NCI-H146 treated with DMSO at 0.1 percent for 48 hours (cell line): Measurements from ENCODE around the gene CAGE1.
A peak's percentile ranks its signal among the peaks of the same experiment; 100 is the strongest.

Experiments
- DNase-seq: peaks from one replicate; lab custom pipeline; 2025; ENCODE audit not compliant: unreplicated experiment; lab: John Stamatoyannopoulos, UW

CAGE1 gene

DNA sequence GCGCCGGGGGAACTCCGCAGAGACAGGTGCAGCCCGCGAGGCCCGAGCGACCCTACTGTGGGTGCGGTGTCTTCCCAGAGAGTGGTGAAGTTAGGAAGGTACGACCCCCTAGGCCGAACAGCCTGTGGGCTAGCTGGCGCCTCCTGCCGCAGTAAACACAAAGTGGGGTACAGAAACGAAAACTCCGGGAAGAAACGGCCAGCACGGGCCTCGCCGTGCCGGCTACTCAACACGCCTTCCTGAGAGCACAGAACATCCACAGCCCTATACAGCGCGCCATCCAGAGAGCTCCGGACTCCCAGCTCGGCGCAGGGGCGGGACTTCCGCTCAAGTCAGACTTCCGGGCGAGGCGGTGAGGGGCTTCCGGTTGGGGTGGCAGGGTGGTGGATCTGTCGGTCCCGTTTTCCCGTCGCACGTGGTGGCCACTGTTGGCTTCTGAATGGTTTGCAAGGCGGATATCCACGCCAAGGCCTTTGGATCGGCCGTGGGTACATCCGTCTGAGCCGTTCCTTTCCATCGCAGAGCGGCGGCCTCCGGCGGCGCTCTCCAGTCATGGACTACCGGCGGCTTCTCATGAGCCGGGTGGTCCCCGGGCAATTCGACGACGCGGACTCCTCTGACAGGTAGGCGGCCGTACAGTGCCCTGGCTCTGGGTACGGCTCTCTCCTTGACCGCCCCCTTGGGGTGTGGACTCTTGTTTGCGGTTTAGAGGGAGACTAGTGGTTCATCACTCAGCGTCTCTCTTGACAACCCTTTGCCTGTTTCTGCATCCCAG, at the start of gene CAGE1, which contains the start of gene RIOK1:
Gene CAGE1 (minus strand): TSS at position 292 of the 775 bp plus-strand sequence. CDS start 2,569 bp downstream, outside the sequence.
Gene RIOK1 (plus strand): TSS at position 358 of the 775 bp plus-strand sequence. CDS start 195 bp downstream, at position 553.
- peak; percentile 81 for DNase-seq

DNA sequence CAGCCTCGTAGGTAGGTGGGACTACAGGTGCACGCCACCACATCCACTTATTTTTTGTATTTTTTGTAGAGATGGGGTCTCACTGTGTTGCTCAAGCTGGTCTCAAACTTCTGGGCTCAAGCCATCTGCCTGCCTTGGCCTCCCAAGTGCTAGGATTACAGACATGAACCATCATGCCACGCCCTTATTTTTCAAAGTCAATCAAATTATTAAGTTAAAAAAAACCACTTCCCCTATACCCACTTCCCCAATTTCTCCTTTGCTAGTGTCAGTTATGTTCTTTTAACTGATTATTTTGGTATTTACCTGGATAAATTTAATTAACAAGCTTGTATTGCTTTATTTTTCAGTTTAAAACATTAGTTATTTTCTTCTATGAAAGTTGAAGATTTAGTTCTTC, 49.7 kb upstream of the CAGE1 start:
- no peak for DNase-seq

DNA sequence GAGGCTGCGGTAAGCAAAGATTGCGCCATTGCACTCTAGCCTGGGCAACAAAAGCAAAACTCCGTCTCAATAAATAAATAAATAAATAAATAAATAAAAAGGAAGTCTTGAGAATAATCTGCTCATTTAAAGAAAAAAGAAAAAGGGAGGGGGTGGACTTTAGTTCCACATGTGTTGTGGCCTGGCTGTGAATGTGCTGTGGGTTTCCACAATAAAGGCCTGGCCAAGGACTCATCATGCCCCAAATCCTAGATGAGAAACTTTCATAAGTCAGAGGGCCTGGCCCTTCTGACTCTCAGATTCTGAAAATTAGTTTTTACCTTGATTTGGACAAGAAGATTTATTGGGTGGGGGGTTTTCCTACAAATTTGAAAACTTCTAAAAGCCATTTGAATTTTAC, 48.5 kb upstream of the CAGE1 start:
- no peak for DNase-seq

DNA sequence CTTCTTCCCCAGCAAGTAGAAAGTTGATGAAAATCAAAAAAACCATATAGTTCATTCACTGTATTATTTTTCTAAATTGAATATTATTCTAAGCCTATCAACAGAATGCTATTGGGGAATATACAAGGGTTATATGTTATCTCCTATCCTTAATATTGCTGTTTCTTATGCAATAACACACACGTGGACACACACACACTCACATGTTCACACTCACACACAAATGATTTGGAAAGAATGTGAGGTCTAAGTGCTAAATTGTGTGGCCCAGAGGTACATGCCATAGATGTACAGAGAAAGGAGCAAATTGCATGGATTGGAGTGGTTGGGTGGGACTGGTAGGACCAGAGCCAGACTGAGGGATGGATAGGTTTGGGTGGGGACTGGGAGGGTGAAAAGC, 45.1 kb upstream of the CAGE1 start:
- no peak for DNase-seq

DNA sequence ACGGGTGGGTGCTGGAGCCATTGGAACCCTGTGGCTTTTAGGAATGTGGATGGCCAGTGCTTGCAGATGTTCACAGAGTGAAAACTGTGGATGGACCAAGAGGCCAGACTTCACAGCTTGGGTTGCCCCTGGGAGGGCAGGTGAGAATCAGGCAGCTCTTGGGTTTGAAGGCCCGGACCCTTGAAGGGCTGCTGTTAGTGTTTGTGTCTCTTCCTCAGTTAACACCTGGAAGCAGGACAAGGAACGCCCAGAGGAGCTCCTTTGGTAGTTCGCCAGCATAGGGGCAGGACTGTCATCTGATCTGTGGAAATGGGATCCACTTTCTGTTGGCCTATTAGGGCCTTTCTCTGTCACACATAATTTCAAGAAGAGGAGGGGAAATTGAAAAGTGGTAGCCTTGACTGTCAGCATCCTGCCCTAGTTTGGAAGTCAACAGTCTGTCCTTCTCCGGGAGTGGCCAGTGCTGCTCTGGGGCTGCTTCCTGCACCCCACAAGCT, 43.6 kb upstream of the CAGE1 start:
- no peak for DNase-seq

DNA sequence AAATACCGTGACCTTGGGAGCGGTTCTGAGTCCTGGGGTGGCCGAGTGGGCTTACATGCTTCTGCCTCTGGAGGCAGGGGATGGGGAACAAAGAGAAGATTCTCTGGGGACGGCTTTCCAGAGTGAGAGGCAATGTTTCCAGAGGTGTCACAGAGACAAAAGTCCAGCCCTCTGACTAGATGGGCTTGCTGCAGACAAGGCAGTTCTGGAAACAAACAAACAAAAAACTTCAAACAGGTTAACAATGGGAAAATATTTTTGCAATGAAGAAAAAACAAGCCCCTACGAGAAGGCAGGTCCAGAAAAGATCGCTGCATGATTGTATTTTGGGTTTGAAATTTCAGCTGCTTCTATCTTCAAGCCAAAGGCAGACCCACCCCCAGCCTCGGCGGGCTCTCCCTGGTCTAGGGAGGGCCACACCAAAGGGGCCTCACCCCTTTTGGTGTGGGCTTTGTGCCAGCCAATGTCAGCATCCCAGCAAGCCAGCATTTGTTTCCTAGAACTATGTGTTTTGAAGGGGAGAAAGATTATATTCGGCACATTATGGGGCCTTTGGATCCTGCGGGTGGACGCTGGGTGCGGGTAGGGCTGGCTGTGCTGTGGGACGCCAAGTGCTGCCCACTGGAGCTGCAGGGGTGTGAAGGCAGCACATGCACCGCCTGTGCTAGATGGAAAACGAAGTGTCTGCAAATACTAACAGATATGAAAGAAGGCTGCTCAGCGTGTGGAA, 43.0 kb upstream of the CAGE1 start:
- no peak for DNase-seq

DNA sequence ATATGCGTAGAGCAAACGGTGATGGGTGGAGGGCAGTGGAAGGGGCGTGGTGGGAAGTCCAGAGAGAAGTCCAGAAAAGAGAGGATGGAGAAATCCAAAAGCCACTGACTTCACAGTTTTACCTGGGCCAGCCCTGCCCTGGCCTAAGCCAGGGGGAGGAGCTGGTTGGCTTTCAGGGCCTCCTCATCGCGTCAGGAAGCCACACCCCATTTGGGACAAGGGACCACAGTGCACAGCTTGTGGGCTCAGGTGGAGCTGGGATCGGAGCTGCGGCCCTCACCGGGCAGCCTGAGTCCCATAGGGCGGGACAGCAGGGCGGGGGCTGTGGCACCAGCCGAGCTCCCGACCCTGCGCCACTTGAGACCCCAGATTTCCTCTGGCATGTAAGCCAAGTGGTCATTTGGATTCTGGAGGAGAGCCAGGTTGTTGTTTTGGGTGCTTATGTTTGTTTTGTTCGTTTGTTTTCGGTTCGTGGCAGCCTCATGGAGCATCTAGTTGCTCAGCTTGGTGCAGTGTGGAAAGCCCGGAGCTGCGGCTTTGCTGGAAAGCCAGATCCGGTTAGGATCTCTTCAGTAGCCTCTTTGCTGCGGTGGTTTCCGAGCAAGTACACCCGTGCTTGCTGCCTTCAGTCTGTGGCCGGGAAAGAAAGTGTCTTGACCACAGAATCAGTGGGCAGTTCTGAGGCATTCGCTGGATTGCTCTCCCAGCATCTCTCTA, 42.3 kb upstream of the CAGE1 start:
- peak; percentile 51 for DNase-seq

DNA sequence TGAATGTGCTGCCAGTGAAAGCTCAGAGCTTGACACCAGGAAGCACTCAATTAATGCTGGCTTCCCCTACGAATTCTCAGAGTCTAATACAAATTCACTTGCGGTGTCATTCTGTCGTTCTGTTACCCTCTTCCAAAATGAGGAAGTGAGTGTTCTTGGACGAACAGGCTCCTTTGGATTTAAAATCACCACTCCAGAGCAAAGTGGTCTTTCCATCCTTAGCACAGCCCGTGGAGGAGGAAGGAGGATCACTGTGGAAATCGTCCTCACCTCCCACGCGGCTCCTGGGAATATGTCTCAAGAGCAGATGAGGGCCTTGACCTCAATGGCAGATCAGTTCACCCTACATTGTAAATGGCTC, 41.8 kb upstream of the CAGE1 start:
- no peak for DNase-seq

DNA sequence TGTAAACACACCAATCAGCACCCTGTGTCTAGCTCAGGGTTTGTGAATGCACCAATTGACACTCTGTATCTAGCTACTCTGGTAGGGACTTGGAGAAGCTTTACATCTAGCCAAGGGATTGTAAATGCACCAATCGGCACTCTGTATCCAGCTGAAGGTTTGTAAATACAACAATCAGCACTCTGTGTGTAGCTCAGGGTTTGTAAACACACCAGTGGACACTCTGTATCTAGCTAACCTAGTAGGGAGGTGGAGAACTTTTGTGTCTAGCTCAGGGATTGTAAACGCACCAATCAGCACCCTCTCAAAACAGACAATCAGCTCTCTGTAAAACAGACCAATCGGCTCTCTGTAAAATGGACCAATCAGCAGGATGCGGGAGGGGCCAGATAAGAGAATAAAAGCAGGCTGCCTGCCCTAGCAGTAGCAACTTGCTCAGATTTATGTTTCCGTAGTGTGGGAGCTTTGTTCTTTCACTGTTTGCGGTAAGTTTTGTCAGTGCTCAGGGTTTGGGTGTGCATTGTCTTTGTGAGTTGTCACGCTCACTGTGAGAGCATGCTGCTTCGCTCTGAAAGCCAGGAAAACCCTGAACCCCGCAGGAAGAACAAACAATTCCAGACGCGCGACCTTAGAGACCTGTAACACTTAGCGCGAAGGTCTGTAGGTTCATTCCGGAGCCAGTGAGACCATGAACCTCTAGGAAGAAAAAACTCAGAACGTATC, 37.1 kb upstream of the CAGE1 start:
- no peak for DNase-seq

DNA sequence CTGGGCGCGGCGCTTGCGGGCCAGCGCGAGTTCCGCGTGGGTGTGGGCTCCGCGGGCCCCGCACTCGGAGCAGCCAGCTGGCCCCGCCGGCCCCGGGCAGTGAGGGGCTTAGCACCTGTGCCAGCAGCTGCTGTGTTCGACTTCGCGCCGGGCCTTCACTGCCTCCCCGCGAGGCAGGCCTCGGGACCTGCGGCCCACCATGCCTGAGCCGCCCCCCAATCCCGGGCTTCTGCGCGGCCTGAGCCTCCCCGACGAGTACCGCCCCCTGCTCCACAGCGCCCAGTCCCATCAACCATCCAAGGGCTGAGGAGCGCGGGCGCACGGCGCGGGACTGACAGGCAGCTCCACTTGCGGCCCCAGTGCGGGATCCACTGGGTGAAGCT, 36.3 kb upstream of the CAGE1 start:
- no peak for DNase-seq

DNA sequence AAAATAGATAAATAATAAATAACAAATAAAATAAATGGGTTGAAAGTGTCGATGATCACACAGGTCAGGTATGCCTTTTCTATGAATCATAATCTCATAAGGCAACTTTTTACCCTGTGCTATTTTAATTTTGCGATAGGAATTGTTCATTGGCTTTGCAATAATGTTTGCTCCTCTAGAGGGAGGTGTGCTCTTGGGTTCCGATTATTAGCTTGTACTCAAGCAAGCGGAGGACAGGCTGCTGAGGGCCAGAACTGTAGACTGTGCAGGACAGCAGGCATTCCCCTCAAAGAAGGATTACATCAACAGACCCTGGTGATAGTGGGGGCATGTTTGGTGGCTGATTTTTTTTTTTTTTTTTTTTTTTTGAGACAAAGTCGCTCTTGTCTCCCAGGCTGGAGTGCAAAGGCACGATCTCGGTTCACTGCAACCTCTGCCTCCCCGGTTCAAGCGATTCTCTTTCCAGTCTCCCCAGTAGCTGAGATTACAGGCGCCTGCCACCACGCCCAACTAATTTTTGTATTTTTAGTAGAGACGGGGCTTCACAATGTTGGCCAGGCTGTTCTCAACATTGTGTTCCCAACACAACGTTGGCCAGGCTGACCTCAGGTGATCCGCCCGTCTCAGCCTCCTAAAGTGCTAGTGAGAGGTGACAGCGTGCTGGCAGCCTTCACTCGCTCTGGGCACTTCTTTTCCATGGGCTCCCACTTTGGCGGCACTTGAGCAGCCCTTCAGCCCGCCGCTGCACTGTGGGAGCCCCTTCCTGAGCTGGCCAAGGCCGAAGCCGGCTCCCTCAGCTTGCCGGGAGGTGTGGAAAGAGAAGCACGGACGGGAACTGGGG, 35.6 kb upstream of the CAGE1 start:
- peak; percentile 17 for DNase-seq

DNA sequence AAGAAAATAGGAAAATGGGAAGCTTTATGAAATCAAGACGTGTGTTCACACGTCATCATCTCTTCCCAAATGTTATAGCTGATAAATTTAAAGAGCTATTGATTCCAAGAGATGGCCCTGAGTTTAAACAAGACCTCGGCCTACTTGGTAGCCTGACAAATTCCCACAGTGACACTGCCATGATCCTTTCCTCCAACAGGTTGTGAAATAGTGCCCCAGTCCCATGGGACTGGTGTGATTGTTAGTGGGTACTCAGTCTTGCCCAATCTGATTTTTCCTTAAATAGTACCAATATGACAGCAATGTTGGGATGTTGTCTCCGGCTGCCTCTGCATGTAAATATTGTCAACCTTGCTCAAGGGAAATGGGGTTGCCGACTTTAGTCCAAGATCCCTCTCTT, 34.5 kb upstream of the CAGE1 start:
- no peak for DNase-seq

DNA sequence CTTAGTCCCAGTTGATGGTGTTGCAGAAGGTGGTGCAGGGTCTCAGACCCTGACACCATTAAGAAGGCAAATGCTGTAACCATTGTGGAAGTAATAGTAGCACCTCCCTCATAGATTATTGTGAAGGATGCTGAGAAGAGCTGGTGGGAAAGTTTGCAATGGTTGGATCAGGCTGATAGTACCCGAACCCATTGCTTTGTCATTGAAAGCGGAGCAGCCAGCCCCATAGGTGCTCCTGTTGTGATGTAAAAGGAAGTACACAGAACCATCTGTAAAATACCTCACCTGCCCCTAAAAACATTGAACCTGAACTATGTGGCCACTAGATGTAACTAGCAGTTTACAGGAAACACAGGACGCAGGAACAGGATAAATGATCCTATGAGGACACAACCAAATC, 31.5 kb upstream of the CAGE1 start:
- DNase-seq: no peak

DNA sequence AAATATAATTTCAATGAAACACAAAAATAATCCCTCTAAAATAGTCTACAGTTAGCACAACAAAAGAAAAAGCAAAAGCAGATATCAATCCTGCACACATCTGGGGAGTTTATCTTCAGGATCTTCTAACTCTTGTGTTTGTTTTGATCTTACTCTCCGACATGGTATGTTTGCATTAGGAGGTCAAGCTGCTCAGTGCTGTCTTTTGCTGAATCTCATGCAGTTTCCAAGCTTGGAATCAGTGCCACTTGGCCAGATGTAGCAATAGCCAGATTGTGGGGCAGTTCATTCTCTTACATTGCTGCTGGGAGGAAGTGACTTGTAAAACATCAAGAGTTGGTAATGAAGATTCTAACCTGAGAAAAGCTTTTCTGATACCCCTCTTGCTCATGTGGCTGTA, 29.5 kb upstream of the CAGE1 start:
- DNase-seq: no peak

DNA sequence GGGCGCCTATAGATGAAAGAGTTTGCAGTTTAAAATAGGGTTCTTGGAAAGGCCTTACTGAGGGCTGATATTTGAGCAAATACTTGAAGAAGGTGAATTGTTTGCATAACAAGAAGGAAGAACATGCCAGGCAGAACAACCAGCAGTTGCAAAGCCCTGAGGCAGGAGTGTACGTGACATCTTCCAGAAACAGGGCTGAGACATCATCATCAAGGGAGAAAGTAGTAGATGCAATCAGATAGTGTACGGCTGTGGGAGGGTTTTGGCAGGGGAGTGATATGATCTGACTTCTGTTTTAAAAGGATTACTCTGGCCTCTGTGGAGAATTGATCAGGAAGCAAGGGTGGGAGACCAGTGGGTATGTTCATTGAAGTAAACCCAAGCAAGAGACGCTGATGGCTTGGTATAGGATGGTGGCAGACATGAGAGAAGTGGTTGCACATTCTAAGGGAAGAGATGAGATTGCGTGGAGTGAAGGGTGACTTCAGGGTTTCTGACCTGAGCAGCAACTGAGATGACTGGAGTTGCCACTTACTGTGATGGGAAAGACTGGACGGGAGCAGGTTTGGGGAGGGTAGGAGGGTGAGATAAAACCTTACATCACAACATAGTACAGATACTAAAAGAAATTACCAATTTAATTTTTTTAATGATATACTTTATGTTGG, 28.8 kb upstream of the CAGE1 start:
- no peak for DNase-seq

DNA sequence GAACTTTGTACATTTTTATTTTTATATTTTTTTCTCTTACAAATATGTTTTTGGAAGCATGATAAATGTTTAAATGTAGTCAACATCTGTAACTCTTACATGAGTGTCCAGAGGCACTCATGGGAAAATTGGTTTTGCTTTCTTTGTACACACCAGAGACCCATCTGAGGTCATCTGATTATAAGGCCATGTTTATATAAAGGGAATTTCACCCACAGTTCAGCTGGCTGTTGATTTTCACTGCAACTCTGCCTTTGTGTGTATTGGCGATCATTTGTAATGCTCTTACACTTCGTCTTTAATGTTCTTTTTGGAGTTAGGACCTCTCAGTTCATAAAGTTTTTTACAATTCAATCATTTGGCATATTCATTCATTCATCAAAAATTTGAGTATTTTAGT, 28.1 kb upstream of the CAGE1 start:
- DNase-seq: no peak

DNA sequence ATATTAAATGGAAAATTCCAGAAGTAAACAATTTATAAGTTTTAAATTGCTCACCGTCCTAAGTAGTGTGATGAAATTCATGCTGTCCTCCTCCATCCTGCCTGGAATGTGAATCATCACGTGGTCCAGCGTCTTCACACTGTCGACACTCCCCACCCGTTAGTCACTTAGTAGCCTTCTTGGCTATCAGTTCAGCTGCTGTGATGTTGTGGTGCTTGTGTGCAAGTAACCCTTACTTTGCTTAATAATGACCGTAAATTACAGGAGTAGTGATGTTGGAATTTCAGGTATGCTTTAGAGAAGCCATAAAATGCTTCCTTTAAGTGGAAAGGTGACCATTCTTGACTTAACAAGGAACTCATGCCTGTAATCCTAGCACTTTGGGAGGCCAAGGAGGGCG, 25.3 kb upstream of the CAGE1 start:
- DNase-seq: no peak

DNA sequence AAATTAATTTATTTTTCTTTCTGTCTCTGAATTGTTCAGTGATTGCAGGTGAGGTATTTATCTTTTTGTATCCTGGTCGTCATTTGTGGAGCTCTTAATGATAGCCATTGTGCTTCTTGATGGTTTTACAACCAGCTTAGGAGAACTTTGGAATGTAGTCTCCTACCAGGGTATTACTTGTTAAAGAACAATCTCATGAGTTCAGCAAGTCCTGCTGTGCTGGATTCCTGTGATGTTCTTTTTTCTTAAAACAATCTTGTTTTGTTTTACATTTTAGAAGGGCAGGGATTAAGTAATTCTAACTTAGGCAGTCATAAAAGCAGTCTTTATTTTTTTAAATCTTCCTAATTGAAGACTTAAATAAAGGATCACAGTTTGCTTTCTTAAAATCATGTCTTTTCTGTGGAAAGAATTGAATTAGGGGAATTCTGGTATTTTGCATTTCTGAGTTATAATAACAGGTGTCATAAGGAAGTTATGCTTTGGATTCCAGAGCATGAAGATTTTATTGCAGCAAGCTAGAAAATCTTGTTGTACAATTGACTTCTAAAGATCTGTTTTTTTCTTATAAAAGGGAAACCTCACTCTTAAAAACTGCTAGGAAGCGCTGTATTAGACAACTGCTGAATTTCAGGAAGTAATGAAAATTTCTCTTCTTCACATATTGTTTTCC, 23.7 kb upstream of the CAGE1 start:
- no peak for DNase-seq

DNA sequence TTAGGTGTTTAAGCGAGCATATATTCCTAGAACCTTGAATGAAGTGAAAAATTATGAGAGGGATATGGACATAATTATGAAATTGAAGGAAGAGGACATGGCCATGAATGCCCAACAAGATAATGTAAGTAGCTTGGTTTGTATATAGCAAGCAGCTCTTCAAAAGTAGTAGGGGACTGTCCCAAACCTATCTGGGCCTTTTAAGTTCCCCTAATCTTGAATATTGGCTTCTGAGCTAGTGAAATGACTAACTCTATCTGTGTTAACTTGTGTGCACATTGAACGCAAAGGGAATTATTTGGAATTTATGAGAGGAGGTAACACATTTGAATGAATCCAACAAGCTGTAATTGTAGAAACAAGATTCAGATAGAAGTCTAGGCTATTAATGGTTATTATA, 21.8 kb upstream of the CAGE1 start:
- no peak for DNase-seq
